ENCODE measurements around the gene PRDM10. TPM values are rescaled to one million over a fixed set of nuclear protein-coding genes. Genes with fewer than 3 reads are reported as not detected.
"Not testable (repeated sequence)": the region's sequence is repeated elsewhere in the genome, so short reads cannot be mapped to it uniquely, and the experiment has no call there.

Gene PRDM10
- total and polyA plus RNA-seq, 2 donors (not counting 1 experiment from before 2014, with no cell fraction given): 2.5 to 2.9 TPM

GRCh38 chr11:129880311-129880710 lies 122.3 kb downstream of the PRDM10 start:
- Histone ChIP-seq H3K27me3 (ENCODE audit: control insufficient read depth, insufficient read depth, low read length) (no peaks in the 10 kb centered on the region), H3K27ac (ENCODE audit: insufficient read depth, low read length) (no peak overlapping the region), H3K4me1 (ENCODE audit: control insufficient read depth, extremely low read depth, insufficient read depth, low read length) (no peaks in the 10 kb centered on the region), H3K4me2 (ENCODE audit: extremely low read depth, insufficient read depth, low read length) (no peak overlapping the region), H3K36me3 (ENCODE audit: control insufficient read depth, insufficient read depth, low read length) (peaks cover 24% of the 10 kb centered on the region), H2AFZ (ENCODE audit: low read length) (no peak overlapping the region), H3K4me3 (replicated peaks in 1 of 4; ENCODE audit: control extremely low read depth in 1 of 4, insufficient read depth in 1 of 4, low read depth in 3 of 4, low read length in 4 of 4) (no peak overlapping the region), H3K9ac (ENCODE audit: insufficient read depth, low read length) (no peak overlapping the region), H3K79me2 (ENCODE audit: control insufficient read depth, insufficient read depth, low read length) (no peaks in the 10 kb centered on the region), H4K20me1 (ENCODE audit: control insufficient read depth, extremely low read depth, insufficient read depth, low read length) (no peaks in the 10 kb centered on the region), H3K9me3 (ENCODE audit: control insufficient read depth, insufficient read depth, low read depth, low read length) (no peaks in the 10 kb centered on the region)
- TF ChIP-seq CTCF (conservative IDR thresholded peaks at IDR 0.05 in 1 of 2, IDR thresholded peaks at IDR 0.05 in 1 of 2; ENCODE audit: low read depth in 1 of 2, low read length in 2 of 2) (no peak), EZH2 (IDR thresholded peaks at IDR 0.05; ENCODE audit: low read length, missing control alignments) (no peak)
- no peak for DNase-seq (ENCODE audit: low read depth in 2 of 2)

- TF ChIP-seq CTCF (conservative IDR thresholded peaks at IDR 0.05 in 1 of 2, IDR thresholded peaks at IDR 0.05 in 1 of 2; ENCODE audit: low read depth in 1 of 2, low read length in 2 of 2) (no peak), EZH2 (IDR thresholded peaks at IDR 0.05; ENCODE audit: low read length, missing control alignments) (no peak)
- H2AFZ ChIP-seq (ENCODE audit: low read length): no peak overlapping the region
- no peak overlapping the region for H3K9ac ChIP-seq (ENCODE audit: insufficient read depth, low read length)
- H3K9me3 ChIP-seq (ENCODE audit: control insufficient read depth, insufficient read depth, low read depth, low read length): no peaks in the 10 kb centered on the region
- DNase-seq (ENCODE audit: low read depth in 2 of 2): no peak
- H3K27me3 ChIP-seq (ENCODE audit: control insufficient read depth, insufficient read depth, low read length): no peaks in the 10 kb centered on the region
- no peaks in the 10 kb centered on the region for H4K20me1 ChIP-seq (ENCODE audit: control insufficient read depth, extremely low read depth, insufficient read depth, low read length)
- no peak overlapping the region for H3K4me2 ChIP-seq (ENCODE audit: extremely low read depth, insufficient read depth, low read length)
- no peaks in the 10 kb centered on the region for H3K79me2 ChIP-seq (ENCODE audit: control insufficient read depth, insufficient read depth, low read length)
- H3K27ac ChIP-seq (ENCODE audit: insufficient read depth, low read length): no peak overlapping the region
- H3K4me3 ChIP-seq (replicated peaks in 1 of 4; ENCODE audit: control extremely low read depth in 1 of 4, insufficient read depth in 1 of 4, low read depth in 3 of 4, low read length in 4 of 4): no peak overlapping the region
- H3K36me3 ChIP-seq (ENCODE audit: control insufficient read depth, insufficient read depth, low read length): peaks cover 25% of the 10 kb centered on the region
- H3K4me1 ChIP-seq (ENCODE audit: control insufficient read depth, extremely low read depth, insufficient read depth, low read length): no peaks in the 10 kb centered on the region
Measured at GRCh38 chr11:129871914-129872313, 130.7 kb downstream of the PRDM10 start.

GRCh38 chr11:129868626-129869025 lies 134.0 kb downstream of the PRDM10 start:
- DNase-seq (ENCODE audit: low read depth in 2 of 2): peak; percentile 6 to 8
- not testable (repeated sequence) for H3K27me3 ChIP-seq (ENCODE audit: control insufficient read depth, insufficient read depth, low read length); H4K20me1 ChIP-seq (ENCODE audit: control insufficient read depth, extremely low read depth, insufficient read depth, low read length); H3K4me3 ChIP-seq (replicated peaks in 1 of 4; ENCODE audit: control extremely low read depth in 1 of 4, insufficient read depth in 1 of 4, low read depth in 3 of 4, low read length in 4 of 4); H3K4me1 ChIP-seq (ENCODE audit: control insufficient read depth, extremely low read depth, insufficient read depth, low read length); H3K79me2 ChIP-seq (ENCODE audit: control insufficient read depth, insufficient read depth, low read length); H3K27ac ChIP-seq (ENCODE audit: insufficient read depth, low read length); H3K9ac ChIP-seq (ENCODE audit: insufficient read depth, low read length); H3K9me3 ChIP-seq (ENCODE audit: control insufficient read depth, insufficient read depth, low read depth, low read length); H2AFZ ChIP-seq (ENCODE audit: low read length); H3K4me2 ChIP-seq (ENCODE audit: extremely low read depth, insufficient read depth, low read length)
- peaks cover 30% of the 10 kb centered on the region for H3K36me3 ChIP-seq (ENCODE audit: control insufficient read depth, insufficient read depth, low read length)

Data from fibroblast of lung (primary cell).